ENCODE data around the gene CHRNB1. TPM values are rescaled to one million over a fixed set of nuclear protein-coding genes. Genes with fewer than 3 reads are reported as not detected.

Gene CHRNB1
- polyA plus RNA-seq, 2 donors: 7.0 to 7.4 TPM

DNA sequence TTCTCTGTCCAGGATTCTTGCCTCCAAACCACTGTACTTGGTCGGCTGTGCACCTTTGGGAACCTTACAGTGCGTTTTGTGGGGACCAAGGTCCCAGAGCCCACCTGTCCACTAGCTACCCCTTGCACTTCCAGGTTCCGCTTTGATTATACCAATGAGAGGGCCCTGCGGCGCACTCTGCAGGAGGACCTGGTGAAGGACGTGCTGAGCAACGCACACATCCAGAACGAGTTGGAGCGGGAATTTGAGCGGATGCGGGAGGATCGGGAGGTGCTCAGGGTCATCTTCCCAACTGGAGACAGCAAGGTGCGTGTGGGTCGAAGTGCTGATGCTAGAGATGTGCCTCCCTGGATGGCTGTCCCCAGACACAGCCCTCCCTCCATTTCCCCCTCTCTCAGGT lies 58.1 kb downstream of the CHRNB1 start:
- H3K27me3 ChIP-seq (ENCODE audit: control insufficient read depth in 1 of 2, insufficient read depth in 2 of 2, low read length in 2 of 2): no peaks in the 10 kb centered on the region
- no peak overlapping the region for H3K27ac ChIP-seq (ENCODE audit: low read depth in 2 of 2, low read length in 1 of 2)
- 87% methylated on average over 14 of the region's 14 CpGs for WGBS, 2 donors
- H3K9me3 ChIP-seq (ENCODE audit: control insufficient read depth in 2 of 2, insufficient read depth in 1 of 2, low read depth in 1 of 2, low read length in 1 of 2): no peaks in the 10 kb centered on the region
- no peak overlapping the region for H3K4me3 ChIP-seq (ENCODE audit: low read depth in 1 of 2, low read length in 2 of 2)
- H3K36me3 ChIP-seq (ENCODE audit: control insufficient read depth in 2 of 2, insufficient read depth in 2 of 2, low read length in 1 of 2): peaks cover 33 to 49% of the 10 kb centered on the region in 2 donors
- no peaks in the 10 kb centered on the region for H3K4me1 ChIP-seq (ENCODE audit: control insufficient read depth in 2 of 2, insufficient read depth in 2 of 2, low read length in 1 of 2)

DNA sequence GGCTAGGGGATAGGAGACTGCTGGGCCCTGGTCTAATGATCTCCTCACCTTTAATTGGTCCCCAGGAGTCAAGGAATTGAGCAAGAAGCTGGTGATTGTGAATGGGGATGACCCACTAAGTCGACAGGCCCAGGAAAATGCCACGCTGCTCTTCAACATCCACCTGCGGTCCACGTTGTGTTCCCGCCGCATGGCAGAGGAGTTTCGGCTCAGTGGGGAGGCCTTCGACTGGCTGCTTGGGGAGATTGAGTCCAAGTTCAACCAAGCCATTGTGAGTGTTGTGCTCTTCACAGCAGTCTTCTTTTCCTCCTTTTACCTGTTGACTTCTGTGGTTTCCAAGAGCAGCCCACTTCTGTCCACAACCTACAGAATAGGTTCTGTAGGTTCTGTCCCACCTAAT lies 58.7 kb downstream of the CHRNB1 start:
- Histone ChIP-seq H3K9me3 (ENCODE audit: control insufficient read depth in 2 of 2, insufficient read depth in 1 of 2, low read depth in 1 of 2, low read length in 1 of 2) (no peaks in the 10 kb centered on the region), H3K27ac (ENCODE audit: low read depth in 2 of 2, low read length in 1 of 2) (no peak overlapping the region), H3K4me1 (ENCODE audit: control insufficient read depth in 2 of 2, insufficient read depth in 2 of 2, low read length in 1 of 2) (no peaks in the 10 kb centered on the region), H3K36me3 (ENCODE audit: control insufficient read depth in 2 of 2, insufficient read depth in 2 of 2, low read length in 1 of 2) (peaks cover 29 to 49% of the 10 kb centered on the region in 2 donors), H3K27me3 (ENCODE audit: control insufficient read depth in 1 of 2, insufficient read depth in 2 of 2, low read length in 2 of 2) (no peaks in the 10 kb centered on the region), H3K4me3 (ENCODE audit: low read depth in 1 of 2, low read length in 2 of 2) (no peak overlapping the region)
- WGBS, 2 donors: 94 to 97% methylated on average over 8 of the region's 8 CpGs

Other genes starting within 250 kb of the CHRNB1 start
- 10 to 100 TPM in 1 of 2 donors, 1 to 10 TPM in 1; 3.2 to 11.8 TPM for gene DLG4, start 225.2 kb upstream of the CHRNB1 start, polyA plus RNA-seq
- gene ACADVL, start 225.1 kb upstream of the CHRNB1 start, polyA plus RNA-seq: 100 to 1,000 TPM; 484 to 979 TPM
- gene DVL2, start 210.5 kb upstream of the CHRNB1 start, polyA plus RNA-seq: 10 to 100 TPM; 20.8 to 32.2 TPM
- 10 to 100 TPM; 22.4 to 29.6 TPM for gene PHF23, start 205.6 kb upstream of the CHRNB1 start, polyA plus RNA-seq
- gene GABARAP, start 202.6 kb upstream of the CHRNB1 start, polyA plus RNA-seq: 100 to 1,000 TPM; 354 to 393 TPM
- gene CTDNEP1, start 193.3 kb upstream of the CHRNB1 start, polyA plus RNA-seq: 10 to 100 TPM; 42.4 to 58.5 TPM
- gene ELP5, start 192.8 kb upstream of the CHRNB1 start, polyA plus RNA-seq: 10 to 100 TPM; 14.7 to 39.0 TPM
- gene CLDN7, start 182.6 kb upstream of the CHRNB1 start, polyA plus RNA-seq: 100 to 1,000 TPM; 271 to 275 TPM
- 1 to 10 TPM; 5.4 to 7.6 TPM for gene SLC2A4, start 163.3 kb upstream of the CHRNB1 start, polyA plus RNA-seq
- 10 to 100 TPM in 1 of 2 donors, 1 to 10 TPM in 1; 2.8 to 13.0 TPM for gene YBX2, start 150.4 kb upstream of the CHRNB1 start, polyA plus RNA-seq
- 100 to 1,000 TPM; 597 to 599 TPM for gene EIF5A, start 137.4 kb upstream of the CHRNB1 start, polyA plus RNA-seq
- gene GPS2, start 129.7 kb upstream of the CHRNB1 start, polyA plus RNA-seq: 10 to 100 TPM; 54.5 to 56.5 TPM
- 10 to 100 TPM; 15.7 to 32.1 TPM for gene NEURL4, start 115.7 kb upstream of the CHRNB1 start, polyA plus RNA-seq
- gene ACAP1, start 108.5 kb upstream of the CHRNB1 start, polyA plus RNA-seq: 1 to 10 TPM; 5.3 to 9.7 TPM
- gene KCTD11, start 92.9 kb upstream of the CHRNB1 start, polyA plus RNA-seq: 10 to 100 TPM; 39.3 to 75.9 TPM
- gene TMEM95, start 89.9 kb upstream of the CHRNB1 start, polyA plus RNA-seq: under 1 TPM in 1 of 2 donors, not detected in 1; 0.18 TPM
- gene TNK1, start 64.0 kb upstream of the CHRNB1 start, polyA plus RNA-seq: 1 to 10 TPM; 6.1 to 9.3 TPM
- gene PLSCR3, start 50.5 kb upstream of the CHRNB1 start, polyA plus RNA-seq: 10 to 100 TPM; 24.7 to 31.0 TPM
- gene TMEM256, start 41.0 kb upstream of the CHRNB1 start, polyA plus RNA-seq: 100 to 1,000 TPM; 105 to 158 TPM
- gene NLGN2, start 37.2 kb upstream of the CHRNB1 start, polyA plus RNA-seq: 1 to 10 TPM; 4.2 to 5.5 TPM
- not detected for gene SPEM1, start 24.7 kb upstream of the CHRNB1 start, polyA plus RNA-seq
- not detected for gene SPEM2, start 19.4 kb upstream of the CHRNB1 start, polyA plus RNA-seq
- not detected for gene SPEM3, start 16.2 kb upstream of the CHRNB1 start, polyA plus RNA-seq
- 1 to 10 TPM; 6.8 to 9.8 TPM for gene TMEM102, start 9.6 kb upstream of the CHRNB1 start, polyA plus RNA-seq
- gene FGF11, start 5.5 kb upstream of the CHRNB1 start, polyA plus RNA-seq: 10 to 100 TPM in 1 of 2 donors, 1 to 10 TPM in 1; 5.6 to 16.5 TPM
- 10 to 100 TPM; 15.5 to 19.1 TPM for gene ZBTB4, start 34.6 kb downstream of the CHRNB1 start, polyA plus RNA-seq
- under 1 TPM in 1 of 2 donors, not detected in 1; 0.01 TPM for gene SLC35G6, start 36.4 kb downstream of the CHRNB1 start, polyA plus RNA-seq
- gene POLR2A, start 39.3 kb downstream of the CHRNB1 start, polyA plus RNA-seq: 10 to 100 TPM; 33.8 to 56.6 TPM
- gene TNFSF12, start 104.0 kb downstream of the CHRNB1 start, polyA plus RNA-seq: 10 to 100 TPM in 1 of 2 donors, 1 to 10 TPM in 1; 8.0 to 13.0 TPM
- gene TNFSF13, start 113.7 kb downstream of the CHRNB1 start, polyA plus RNA-seq: 1 to 10 TPM; 5.4 to 5.6 TPM
- 10 to 100 TPM; 21.6 to 33.6 TPM for gene SENP3, start 116.9 kb downstream of the CHRNB1 start, polyA plus RNA-seq
- 10 to 100 TPM; 30.5 to 62.4 TPM for gene CD68, start 134.6 kb downstream of the CHRNB1 start, polyA plus RNA-seq
- gene MPDU1, start 138.8 kb downstream of the CHRNB1 start, polyA plus RNA-seq: 10 to 100 TPM; 56.9 to 60.0 TPM
- gene SOX15, start 145.0 kb downstream of the CHRNB1 start, polyA plus RNA-seq: 10 to 100 TPM; 73.3 to 94.3 TPM
- gene FXR2, start 169.8 kb downstream of the CHRNB1 start, polyA plus RNA-seq: 10 to 100 TPM; 14.7 to 19.0 TPM
- 10 to 100 TPM; 54.0 to 61.2 TPM for gene SAT2, start 182.8 kb downstream of the CHRNB1 start, polyA plus RNA-seq
- under 1 TPM in 1 of 2 donors, not detected in 1; 0.14 TPM for gene SHBG, start 185.1 kb downstream of the CHRNB1 start, polyA plus RNA-seq
- under 1 TPM; 0.24 to 0.51 TPM for gene ATP1B2, start 205.9 kb downstream of the CHRNB1 start, polyA plus RNA-seq
- 10 to 100 TPM; 20.5 to 22.3 TPM for gene TP53, start 242.4 kb downstream of the CHRNB1 start, polyA plus RNA-seq
- gene WRAP53, start 243.4 kb downstream of the CHRNB1 start, polyA plus RNA-seq: 10 to 100 TPM in 1 of 2 donors, 1 to 10 TPM in 1; 5.5 to 13.3 TPM

Data from esophagus (tissue), 2 donors.